MM.1S (cell line): ENCODE results near the gene PRDM1.

ENCODE experiments used
- DNase-seq: peaks from one replicate; pipeline ENCODE4 v3.0.0-alpha.2; 2015
- H2AFZ ChIP-seq: fragments of 300-600 bp; sonication (generic); 2 replicates; pipeline ENCODE4 v1.6.0; 2016; ENCODE audit warnings: antibody characterized with exemption, low read length
- H3F3A ChIP-seq: fragments of 300-600 bp; sonication (generic); 2 replicates; pipeline ENCODE4 v1.6.1; 2016; ENCODE audit warnings: mild to moderate bottlenecking, antibody characterized with exemption, low read length, moderate library complexity, mixed read lengths; ENCODE audit not compliant: insufficient read depth
- H3K27ac ChIP-seq: fragments of 300-600 bp; sonication (generic); 2 replicates; pipeline ENCODE4 v1.5.1; 2016; ENCODE audit warnings: mild to moderate bottlenecking, low read length
- H3K27me3 ChIP-seq: fragments of 300-600 bp; sonication (generic); replicated peaks from 2 replicates; pipeline ENCODE4 v1.6.0; 2016; ENCODE audit warnings: low read length; ENCODE audit not compliant: insufficient read depth
- H3K36me3 ChIP-seq: fragments of 300-600 bp; sonication (generic); replicated peaks from 2 replicates; pipeline ENCODE4 v1.6.1; 2016; ENCODE audit warnings: mild to moderate bottlenecking, low read length, mixed read lengths; ENCODE audit not compliant: insufficient read depth
- H3K4me1 ChIP-seq: fragments of 300-600 bp; sonication (generic); 2 replicates; pipeline ENCODE4 v1.6.1; 2016; ENCODE audit warnings: low read length, mixed read lengths
- H3K4me2 ChIP-seq: fragments of 300-600 bp; sonication (generic); 2 replicates; pipeline ENCODE4 v1.6.0; 2016; ENCODE audit warnings: low read depth, low read length
- H3K4me3 ChIP-seq: fragments of 300-600 bp; sonication (generic); 2 replicates; pipeline ENCODE4 v1.5.1; 2016; ENCODE audit warnings: low read length, mixed read lengths
- H3K79me2 ChIP-seq: fragments of 300-600 bp; sonication (generic); 2 replicates; pipeline ENCODE4 v1.6.1; 2016; ENCODE audit warnings: mixed run types, low read length, mixed read lengths
- H3K9ac ChIP-seq: fragments of 300-600 bp; sonication (generic); 2 replicates; pipeline ENCODE4 v1.6.1; 2016; ENCODE audit warnings: low read length, mixed read lengths
- H3K9me2 ChIP-seq: fragments of 300-600 bp; sonication (generic); replicated peaks from 2 replicates; pipeline ENCODE4 v1.6.1; 2016; ENCODE audit warnings: mild to moderate bottlenecking, low read length, mixed read lengths; ENCODE audit not compliant: insufficient read depth
- H3K9me3 ChIP-seq: fragments of 300-600 bp; sonication (generic); replicated peaks from 2 replicates; pipeline ENCODE4 v1.6.1; 2016; ENCODE audit warnings: mild to moderate bottlenecking, low read length, mixed read lengths; ENCODE audit not compliant: insufficient read depth
- H4K20me1 ChIP-seq: fragments of 300-600 bp; sonication (generic); 2 replicates; pipeline ENCODE4 v1.6.1; 2016; ENCODE audit warnings: mild to moderate bottlenecking, low read length, moderate library complexity, mixed read lengths; ENCODE audit not compliant: insufficient read depth
- EZH2 ChIP-seq: fragments of 300-600 bp; sonication (generic); optimal IDR thresholded peaks from 2 replicates; pipeline ENCODE3; 2017; ENCODE audit warnings: low read depth, mild to moderate bottlenecking, antibody characterized with exemption, low read length, mixed read lengths
- EZH2phosphoT487 ChIP-seq: fragments of 300-600 bp; sonication (generic); IDR thresholded peaks from 2 replicates; pipeline ENCODE4 v1.6.1; 2018; ENCODE audit warnings: antibody characterized with exemption, low read length
- TF ChIP-seq, protein P1 (sequence below): fragments of 300-600 bp; sonication (generic); IDR thresholded peaks from 2 replicates; pipeline ENCODE4 v1.5.1; 2016; ENCODE audit warnings: antibody characterized with exemption, low read length, mixed read lengths

The PRDM1 gene

DNA sequence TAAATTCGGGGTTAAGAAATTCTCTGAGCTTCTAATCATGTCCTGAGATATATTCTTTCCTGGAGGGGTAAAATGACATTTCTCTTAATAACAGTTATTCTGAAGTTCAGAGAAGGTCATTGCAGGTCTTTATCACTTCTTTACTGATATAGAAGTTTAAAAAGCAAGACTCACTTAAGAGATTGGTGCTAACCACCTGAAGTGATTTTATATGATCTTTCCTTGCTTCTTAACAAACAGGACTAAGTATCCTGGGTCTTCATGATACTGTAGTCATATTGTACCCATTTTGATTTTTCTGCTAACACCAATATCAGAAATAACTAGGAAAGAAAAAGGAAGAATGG, 39.3 kb upstream of the PRDM1 start:
- no peak overlapping the region for H3K9ac ChIP-seq
- H3K79me2 ChIP-seq: peaks cover 38% of the 10 kb centered on the region; the same call in 1 of the 2 replicates
- H3K4me2 ChIP-seq: no peak overlapping the region
- H3K9me3 ChIP-seq: no peaks in the 10 kb centered on the region
- H3F3A ChIP-seq: no peaks in the 10 kb centered on the region
- DNase-seq: no peak
- TF ChIP-seq, protein P1, sequence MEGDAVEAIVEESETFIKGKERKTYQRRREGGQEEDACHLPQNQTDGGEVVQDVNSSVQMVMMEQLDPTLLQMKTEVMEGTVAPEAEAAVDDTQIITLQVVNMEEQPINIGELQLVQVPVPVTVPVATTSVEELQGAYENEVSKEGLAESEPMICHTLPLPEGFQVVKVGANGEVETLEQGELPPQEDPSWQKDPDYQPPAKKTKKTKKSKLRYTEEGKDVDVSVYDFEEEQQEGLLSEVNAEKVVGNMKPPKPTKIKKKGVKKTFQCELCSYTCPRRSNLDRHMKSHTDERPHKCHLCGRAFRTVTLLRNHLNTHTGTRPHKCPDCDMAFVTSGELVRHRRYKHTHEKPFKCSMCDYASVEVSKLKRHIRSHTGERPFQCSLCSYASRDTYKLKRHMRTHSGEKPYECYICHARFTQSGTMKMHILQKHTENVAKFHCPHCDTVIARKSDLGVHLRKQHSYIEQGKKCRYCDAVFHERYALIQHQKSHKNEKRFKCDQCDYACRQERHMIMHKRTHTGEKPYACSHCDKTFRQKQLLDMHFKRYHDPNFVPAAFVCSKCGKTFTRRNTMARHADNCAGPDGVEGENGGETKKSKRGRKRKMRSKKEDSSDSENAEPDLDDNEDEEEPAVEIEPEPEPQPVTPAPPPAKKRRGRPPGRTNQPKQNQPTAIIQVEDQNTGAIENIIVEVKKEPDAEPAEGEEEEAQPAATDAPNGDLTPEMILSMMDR: no peak
- TF ChIP-seq EZH2 (no peak), EZH2phosphoT487 (no peak)
- H3K4me3 ChIP-seq: no peak overlapping the region
- H2AFZ ChIP-seq: no peak overlapping the region
- H3K9me2 ChIP-seq: no peaks in the 10 kb centered on the region
- H3K27me3 ChIP-seq: no peaks in the 10 kb centered on the region
- 0 out of 2 replicates have a peak, but pooled peaks cover 3% of the 10 kb centered on the region for H3K4me1 ChIP-seq
- no peaks in the 10 kb centered on the region for H3K36me3 ChIP-seq
- H3K27ac ChIP-seq: no peak overlapping the region
- no peaks in the 10 kb centered on the region for H4K20me1 ChIP-seq

DNA sequence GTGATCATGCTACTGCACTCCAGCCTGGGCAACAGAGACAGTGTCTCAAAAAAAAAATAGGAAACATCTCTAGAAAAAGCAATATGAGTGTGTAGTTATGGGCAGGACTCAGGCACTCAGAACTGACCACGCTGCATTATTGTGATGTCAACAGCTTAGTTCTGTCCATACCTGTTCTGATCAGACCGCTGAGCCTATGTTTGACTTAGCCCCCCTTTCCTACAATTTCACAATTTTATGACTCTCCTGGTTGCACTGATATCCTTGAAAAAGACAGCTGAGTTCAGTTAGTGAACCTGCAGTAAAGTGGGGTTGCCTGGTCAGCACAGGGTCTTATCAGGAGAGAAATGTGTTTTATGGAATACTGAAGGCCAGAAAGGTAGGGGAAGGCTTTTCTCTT, 37.8 kb upstream of the PRDM1 start:
- no peaks in the 10 kb centered on the region for H3K9me3 ChIP-seq
- no peak for DNase-seq
- no peaks in the 10 kb centered on the region for H3K9me2 ChIP-seq
- H3K4me1 ChIP-seq: 0 out of 2 replicates have a peak, but pooled peaks cover 3% of the 10 kb centered on the region
- no peaks in the 10 kb centered on the region for H3K27me3 ChIP-seq
- no peaks in the 10 kb centered on the region for H4K20me1 ChIP-seq
- peaks cover 31% of the 10 kb centered on the region; the same call in 1 of the 2 replicates for H3K79me2 ChIP-seq
- H2AFZ ChIP-seq: no peak overlapping the region
- no peak overlapping the region for H3K4me3 ChIP-seq
- no peaks in the 10 kb centered on the region for H3F3A ChIP-seq
- no peak overlapping the region for H3K9ac ChIP-seq
- no peaks in the 10 kb centered on the region for H3K36me3 ChIP-seq
- H3K27ac ChIP-seq: no peak overlapping the region
- TF ChIP-seq, protein P1: no peak
- TF ChIP-seq EZH2 (no peak), EZH2phosphoT487 (no peak)
- no peak overlapping the region for H3K4me2 ChIP-seq

DNA sequence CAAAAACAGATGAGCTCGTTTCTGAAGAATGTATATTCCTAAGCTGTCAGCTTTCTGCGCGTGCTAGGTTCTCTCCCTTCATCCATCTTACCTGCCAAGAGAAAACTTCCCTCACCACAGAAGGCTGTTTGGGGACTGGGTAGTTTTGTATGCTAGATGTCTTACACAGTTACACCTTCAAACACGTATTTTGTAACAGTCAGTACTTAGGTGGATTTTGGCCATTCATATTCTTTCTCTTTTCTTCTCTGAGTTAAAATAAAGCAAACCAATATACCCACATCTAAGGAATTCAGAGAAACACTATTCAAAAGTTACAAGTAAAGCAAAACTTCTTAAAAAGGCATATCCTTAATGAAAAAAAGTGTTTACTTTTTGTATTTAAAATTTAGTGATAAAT, 35.6 kb upstream of the PRDM1 start:
- H3K27me3 ChIP-seq: no peaks in the 10 kb centered on the region
- DNase-seq: no peak
- H3K9me3 ChIP-seq: no peaks in the 10 kb centered on the region
- no peaks in the 10 kb centered on the region for H3K36me3 ChIP-seq
- H3K4me1 ChIP-seq: no peaks in the 10 kb centered on the region
- no peaks in the 10 kb centered on the region for H3F3A ChIP-seq
- H3K9me2 ChIP-seq: no peaks in the 10 kb centered on the region
- no peaks in the 10 kb centered on the region for H4K20me1 ChIP-seq
- no peak overlapping the region for H2AFZ ChIP-seq
- no peak overlapping the region for H3K27ac ChIP-seq
- TF ChIP-seq EZH2phosphoT487 (no peak), EZH2 (no peak)
- TF ChIP-seq, protein P1: no peak
- H3K9ac ChIP-seq: no peak overlapping the region
- H3K4me3 ChIP-seq: no peak overlapping the region
- no peak overlapping the region for H3K4me2 ChIP-seq
- peaks cover 31% of the 10 kb centered on the region; the same call in 1 of the 2 replicates for H3K79me2 ChIP-seq
